Measurements from ENCODE around the gene EFR3B.
A peak's percentile ranks its signal among the peaks of the same experiment; 100 is the strongest.

The EFR3B gene

GRCh38 chr2:25201265-25201664, 159.4 kb downstream of the EFR3B start:
- TF ChIP-seq MAX (IDR thresholded peaks at IDR 0.05) (no peak), RAD21 (IDR thresholded peaks at IDR 0.05; ENCODE audit: low read depth) (peak; percentile 18), EGR1 (IDR thresholded peaks at IDR 0.05) (no peak), REST (IDR thresholded peaks at IDR 0.05; ENCODE audit: low read depth) (no peak)

- TF ChIP-seq REST (IDR thresholded peaks at IDR 0.05; ENCODE audit: low read depth) (no peak), YY1 (IDR thresholded peaks at IDR 0.05; ENCODE audit: low read depth) (no peak), USF1 (IDR thresholded peaks at IDR 0.05) (no peak), ZBTB7A (IDR thresholded peaks at IDR 0.05; ENCODE audit: low read depth) (no peak), FOXM1 (IDR thresholded peaks at IDR 0.05; ENCODE audit: borderline replicate concordance, low read depth) (no peak), EGR1 (IDR thresholded peaks at IDR 0.05) (no peak), EP300 (IDR thresholded peaks at IDR 0.05; ENCODE audit: borderline replicate concordance) (no peak), CREB1 (IDR thresholded peaks at IDR 0.05; ENCODE audit: low read depth) (no peak), TAF1 (IDR thresholded peaks at IDR 0.05; ENCODE audit: low read depth) (no peak), CEBPB (IDR thresholded peaks at IDR 0.05) (no peak), NFIC (IDR thresholded peaks at IDR 0.05) (no peak), MAX (IDR thresholded peaks at IDR 0.05) (no peak), TEAD4 (IDR thresholded peaks at IDR 0.05) (no peak), TCF12 (IDR thresholded peaks at IDR 0.05; ENCODE audit: low read depth) (no peak), RAD21 (IDR thresholded peaks at IDR 0.05; ENCODE audit: low read depth) (no peak)
Measured at GRCh38 chr2:25201794-25202193, 159.9 kb downstream of the EFR3B start.

- TF ChIP-seq CREB1 (IDR thresholded peaks at IDR 0.05; ENCODE audit: low read depth): no peak
- no peak for TF ChIP-seq REST (IDR thresholded peaks at IDR 0.05; ENCODE audit: low read depth)
- TF ChIP-seq EGR1 (IDR thresholded peaks at IDR 0.05): no peak
Measured at GRCh38 chr2:25202275-25202674, 160.4 kb downstream of the EFR3B start.

- TF ChIP-seq NFIC (IDR thresholded peaks at IDR 0.05) (no peak), USF1 (IDR thresholded peaks at IDR 0.05) (no peak), CEBPB (IDR thresholded peaks at IDR 0.05) (no peak), EGR1 (IDR thresholded peaks at IDR 0.05) (no peak), EP300 (IDR thresholded peaks at IDR 0.05; ENCODE audit: borderline replicate concordance) (no peak), MAX (IDR thresholded peaks at IDR 0.05) (no peak), RAD21 (IDR thresholded peaks at IDR 0.05; ENCODE audit: low read depth) (no peak), YY1 (IDR thresholded peaks at IDR 0.05; ENCODE audit: low read depth) (no peak), TCF12 (IDR thresholded peaks at IDR 0.05; ENCODE audit: low read depth) (no peak), ZBTB7A (IDR thresholded peaks at IDR 0.05; ENCODE audit: low read depth) (no peak), CREB1 (IDR thresholded peaks at IDR 0.05; ENCODE audit: low read depth) (no peak), REST (IDR thresholded peaks at IDR 0.05; ENCODE audit: low read depth) (no peak)
Measured at GRCh38 chr2:25204190-25204838, 162.4 kb downstream of the EFR3B start.
